ENCODE data around the gene BSN. TPM values are rescaled to one million over a fixed set of nuclear protein-coding genes. Genes with fewer than 3 reads are reported as not detected.
A peak's percentile ranks its signal among the peaks of the same experiment; 100 is the strongest.

Gene BSN
- total RNA-seq, 1 donor from 2014 or later: 0.77 TPM

DNA sequence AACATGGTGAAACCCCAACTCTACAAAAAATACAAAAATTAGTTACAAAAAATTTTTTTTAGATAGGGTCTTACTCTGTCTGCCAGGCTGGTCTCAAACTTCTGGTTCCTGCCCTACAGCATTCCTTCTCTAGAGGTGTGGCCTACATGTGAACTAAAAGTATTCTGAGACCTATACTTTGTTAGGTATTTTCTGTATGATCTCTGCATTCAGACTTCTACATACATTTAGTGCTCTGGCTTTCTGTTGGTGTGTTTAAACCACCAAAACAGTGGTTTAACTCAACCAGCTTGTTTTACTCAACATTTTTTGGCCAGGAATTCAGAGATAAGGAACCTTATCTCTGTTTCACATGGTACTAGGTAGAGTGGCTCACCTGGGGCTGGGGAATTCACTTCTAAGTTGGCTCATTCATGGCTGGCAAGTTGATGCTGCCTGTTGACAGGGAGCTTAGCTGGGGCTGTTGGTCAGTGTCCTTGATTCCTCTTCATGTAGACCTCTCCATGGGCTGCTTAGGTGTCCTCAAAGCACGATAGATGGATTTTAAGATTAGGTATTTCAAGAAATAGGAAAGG lies 41.4 kb upstream of the BSN start:
- no peak overlapping the region for H3K4me3 Mint-ChIP-seq (ENCODE audit: unreplicated experiment)
- TF ChIP-seq, protein P1, sequence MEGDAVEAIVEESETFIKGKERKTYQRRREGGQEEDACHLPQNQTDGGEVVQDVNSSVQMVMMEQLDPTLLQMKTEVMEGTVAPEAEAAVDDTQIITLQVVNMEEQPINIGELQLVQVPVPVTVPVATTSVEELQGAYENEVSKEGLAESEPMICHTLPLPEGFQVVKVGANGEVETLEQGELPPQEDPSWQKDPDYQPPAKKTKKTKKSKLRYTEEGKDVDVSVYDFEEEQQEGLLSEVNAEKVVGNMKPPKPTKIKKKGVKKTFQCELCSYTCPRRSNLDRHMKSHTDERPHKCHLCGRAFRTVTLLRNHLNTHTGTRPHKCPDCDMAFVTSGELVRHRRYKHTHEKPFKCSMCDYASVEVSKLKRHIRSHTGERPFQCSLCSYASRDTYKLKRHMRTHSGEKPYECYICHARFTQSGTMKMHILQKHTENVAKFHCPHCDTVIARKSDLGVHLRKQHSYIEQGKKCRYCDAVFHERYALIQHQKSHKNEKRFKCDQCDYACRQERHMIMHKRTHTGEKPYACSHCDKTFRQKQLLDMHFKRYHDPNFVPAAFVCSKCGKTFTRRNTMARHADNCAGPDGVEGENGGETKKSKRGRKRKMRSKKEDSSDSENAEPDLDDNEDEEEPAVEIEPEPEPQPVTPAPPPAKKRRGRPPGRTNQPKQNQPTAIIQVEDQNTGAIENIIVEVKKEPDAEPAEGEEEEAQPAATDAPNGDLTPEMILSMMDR (IDR thresholded peaks at IDR 0.05): no peak
- no peaks in the 10 kb centered on the region for H3K9me3 Mint-ChIP-seq (ENCODE audit: low read depth)
- no peaks in the 10 kb centered on the region for H3K4me1 Mint-ChIP-seq (ENCODE audit: low read depth)
- H3K27me3 Mint-ChIP-seq (ENCODE audit: low read depth): no peaks in the 10 kb centered on the region
- peaks cover 20% of the 10 kb centered on the region for H3K36me3 Mint-ChIP-seq (ENCODE audit: low read depth)
- H3K27ac Mint-ChIP-seq (ENCODE audit: unreplicated experiment): no peak overlapping the region
- no peak for DNase-seq (ENCODE audit: low spot score)

DNA sequence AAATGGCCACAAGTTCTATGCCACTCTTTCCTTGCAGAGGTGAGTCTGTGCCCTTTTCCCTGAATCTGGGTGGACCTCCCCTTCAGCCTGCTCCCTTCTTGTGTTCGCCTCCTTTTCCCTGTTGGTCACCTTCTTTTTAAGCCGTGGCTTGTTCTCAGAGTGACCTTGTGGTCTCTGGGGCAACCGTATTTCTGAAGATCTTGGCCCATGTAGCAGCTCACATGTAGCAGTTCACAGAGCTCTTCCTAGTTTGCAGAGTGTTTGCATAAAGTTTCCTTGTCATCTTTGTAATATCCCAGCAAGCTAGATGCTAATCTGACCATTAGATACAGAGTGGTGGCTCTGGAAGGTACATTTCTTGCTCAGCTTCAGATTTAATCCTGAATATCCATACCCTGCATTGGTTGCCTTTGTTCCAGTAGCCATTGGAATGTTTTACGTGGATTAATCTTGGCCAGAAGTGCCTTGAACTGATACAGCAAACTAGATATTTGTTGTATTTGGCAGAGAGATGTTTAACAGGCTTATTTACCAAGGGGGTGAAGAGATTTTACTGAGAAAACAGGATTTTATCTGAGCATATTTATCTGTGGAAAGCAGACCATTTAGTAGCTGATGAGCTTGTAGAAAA lies 40.7 kb upstream of the BSN start:
- H3K27me3 Mint-ChIP-seq (ENCODE audit: low read depth): no peaks in the 10 kb centered on the region
- no peak overlapping the region for H3K27ac Mint-ChIP-seq (ENCODE audit: unreplicated experiment)
- no peaks in the 10 kb centered on the region for H3K4me1 Mint-ChIP-seq (ENCODE audit: low read depth)
- H3K36me3 Mint-ChIP-seq (ENCODE audit: low read depth): peaks cover 20% of the 10 kb centered on the region
- no peak for DNase-seq (ENCODE audit: low spot score)
- H3K9me3 Mint-ChIP-seq (ENCODE audit: low read depth): no peaks in the 10 kb centered on the region
- TF ChIP-seq, protein P1 (IDR thresholded peaks at IDR 0.05): no peak
- H3K4me3 Mint-ChIP-seq (ENCODE audit: unreplicated experiment): no peak overlapping the region

DNA sequence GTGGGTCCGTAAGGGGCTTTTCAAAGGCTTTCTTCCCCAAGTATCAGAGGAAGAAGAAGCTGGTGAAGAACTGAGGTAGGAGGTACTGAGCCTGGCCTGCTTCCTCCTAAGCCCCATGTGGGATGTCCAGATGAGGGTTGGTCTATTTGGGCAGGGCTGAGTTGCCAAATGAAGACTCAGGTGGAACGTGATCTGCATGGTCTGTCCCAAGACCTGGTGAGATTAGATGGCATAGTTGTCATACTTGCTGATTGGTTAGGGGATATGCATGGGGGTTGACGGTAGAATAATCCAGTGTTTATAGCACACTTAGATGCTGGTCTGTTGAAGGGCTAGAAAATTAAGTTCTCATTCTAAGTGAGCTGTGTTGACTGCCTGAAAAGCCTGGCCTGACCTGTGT lies 36.3 kb upstream of the BSN start:
- no peak overlapping the region for H3K4me3 Mint-ChIP-seq (ENCODE audit: unreplicated experiment)
- H3K4me1 Mint-ChIP-seq (ENCODE audit: low read depth): peaks cover 7% of the 10 kb centered on the region
- no peak overlapping the region for H3K27ac Mint-ChIP-seq (ENCODE audit: unreplicated experiment)
- H3K9me3 Mint-ChIP-seq (ENCODE audit: low read depth): no peaks in the 10 kb centered on the region
- no peaks in the 10 kb centered on the region for H3K27me3 Mint-ChIP-seq (ENCODE audit: low read depth)
- no peak for DNase-seq (ENCODE audit: low spot score)
- TF ChIP-seq, protein P1 (IDR thresholded peaks at IDR 0.05): no peak
- peaks cover 14% of the 10 kb centered on the region for H3K36me3 Mint-ChIP-seq (ENCODE audit: low read depth)

DNA sequence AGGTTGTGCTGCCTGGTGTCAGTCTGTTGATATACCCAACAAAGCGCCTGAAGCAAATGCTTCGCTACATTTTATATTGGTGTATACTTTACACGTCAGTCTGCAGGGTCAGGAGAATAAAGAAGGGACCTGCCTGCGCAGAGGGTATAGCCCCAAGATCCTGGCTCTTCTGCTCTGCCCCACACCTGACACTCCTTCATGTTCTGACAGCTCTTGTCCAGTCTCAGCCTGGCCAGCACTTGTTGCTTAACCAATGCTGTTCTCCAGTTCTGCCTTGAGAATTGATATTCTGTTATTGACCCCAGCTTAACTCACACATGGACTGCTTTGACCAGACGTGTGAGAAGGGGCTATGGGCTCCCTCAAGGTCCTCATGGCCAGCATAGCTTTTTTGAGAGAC lies 35.8 kb upstream of the BSN start:
- H3K9me3 Mint-ChIP-seq (ENCODE audit: low read depth): no peaks in the 10 kb centered on the region
- H3K27ac Mint-ChIP-seq (ENCODE audit: unreplicated experiment): peak overlapping the region; percentile 49
- no peak for DNase-seq (ENCODE audit: low spot score)
- no peak overlapping the region for H3K4me3 Mint-ChIP-seq (ENCODE audit: unreplicated experiment)
- peaks cover 7% of the 10 kb centered on the region for H3K4me1 Mint-ChIP-seq (ENCODE audit: low read depth)
- H3K36me3 Mint-ChIP-seq (ENCODE audit: low read depth): peaks cover 14% of the 10 kb centered on the region
- TF ChIP-seq, protein P1 (IDR thresholded peaks at IDR 0.05): no peak
- no peaks in the 10 kb centered on the region for H3K27me3 Mint-ChIP-seq (ENCODE audit: low read depth)

DNA sequence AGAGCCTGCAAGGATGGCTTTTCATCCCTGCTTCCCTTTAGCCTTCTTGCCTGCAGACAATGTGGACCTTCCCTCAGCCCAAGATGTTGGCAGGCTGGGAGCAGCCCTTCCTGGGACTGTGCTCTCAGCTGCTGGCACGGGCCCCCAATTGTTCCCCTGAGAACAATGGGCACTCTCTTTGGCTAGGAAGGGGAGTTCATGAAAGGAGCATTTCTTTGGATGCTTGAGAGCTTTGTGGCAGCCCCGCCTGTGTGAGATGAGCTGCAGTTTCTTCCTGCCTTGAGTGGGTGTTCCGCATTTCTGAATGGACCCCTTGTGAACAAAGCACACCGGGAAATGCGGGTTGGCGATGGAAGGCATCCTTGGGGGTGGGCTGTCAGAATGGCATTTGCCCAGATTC lies 35.0 kb upstream of the BSN start:
- H3K27ac Mint-ChIP-seq (ENCODE audit: unreplicated experiment): peak overlapping the region; percentile 46
- no peaks in the 10 kb centered on the region for H3K27me3 Mint-ChIP-seq (ENCODE audit: low read depth)
- TF ChIP-seq, protein P1 (IDR thresholded peaks at IDR 0.05): no peak
- no peaks in the 10 kb centered on the region for H3K9me3 Mint-ChIP-seq (ENCODE audit: low read depth)
- H3K4me1 Mint-ChIP-seq (ENCODE audit: low read depth): peaks cover 7% of the 10 kb centered on the region
- H3K4me3 Mint-ChIP-seq (ENCODE audit: unreplicated experiment): no peak overlapping the region
- peaks cover 9% of the 10 kb centered on the region for H3K36me3 Mint-ChIP-seq (ENCODE audit: low read depth)
- DNase-seq (ENCODE audit: low spot score): no peak

All from chondrocyte (in vitro differentiated cells).